Peyer's patch (tissue), 4 donors: ENCODE measurements around the gene FAM53A.

ENCODE experiments used
- CTCF ChIP-seq, 6 experiments: fragments of 450-650 bp in 4 of 6; fragments of 200-600 bp in 2 of 6; sonication (generic) in 1 of 6; IDR thresholded peaks; one replicate each; pipeline ENCODE4 v1.5.1; 2017 to 2019; ENCODE audit warnings: antibody characterized with exemption in 6 of 6, mild to moderate bottlenecking in 3 of 6, moderate library complexity in 1 of 6
- POLR2A ChIP-seq, 2 donors: fragments of 450-650 bp; IDR thresholded peaks; one replicate each; pipeline ENCODE4 v1.5.1; 2017; ENCODE audit warnings: antibody characterized with exemption in 2 of 2, mild to moderate bottlenecking in 2 of 2, moderate library complexity in 2 of 2

GRCh38 chr4:1695913-1696312, 11.8 kb upstream of the FAM53A start:
- TF ChIP-seq CTCF (IDR thresholded peaks at IDR 0.05) (no peak), POLR2A (IDR thresholded peaks at IDR 0.05) (no peak)
